Stimulated activated CD4-positive, alpha-beta T cell treated with anti-CD3 and anti-CD28 coated beads, Interleukin-2, amount 100 ng/mL, for 4 hours (primary cell): ENCODE data around the gene PTPRG.
"Not testable (repeated sequence)": the region's sequence is repeated elsewhere in the genome, so short reads cannot be mapped to it uniquely, and the experiment has no call there.

Source experiments
- DNase-seq: peaks from one replicate; pipeline ENCODE4 v3.0.0-alpha.2; 2020; ENCODE audit warnings: low read depth

PTPRG gene

DNA sequence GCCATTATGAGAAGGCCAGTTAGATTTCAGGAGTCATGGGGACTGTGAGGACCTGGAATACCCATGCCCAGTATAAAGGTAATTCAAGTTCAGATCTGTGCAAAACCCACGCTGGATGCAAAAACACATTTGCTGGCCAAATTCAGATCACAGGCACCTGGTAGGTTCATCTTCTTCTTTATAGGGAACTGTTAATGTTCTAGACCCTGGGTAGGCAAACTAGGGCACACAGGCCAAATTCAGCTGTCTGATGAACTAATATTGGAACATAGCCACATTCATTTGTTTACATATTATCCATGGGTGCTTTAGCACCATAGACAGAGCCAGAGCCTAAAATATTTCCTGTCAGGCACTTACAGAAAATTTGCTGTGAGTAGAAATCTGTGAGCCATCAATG is 241.4 kb downstream of the PTPRG start:
- DNase-seq, result no peak

DNA sequence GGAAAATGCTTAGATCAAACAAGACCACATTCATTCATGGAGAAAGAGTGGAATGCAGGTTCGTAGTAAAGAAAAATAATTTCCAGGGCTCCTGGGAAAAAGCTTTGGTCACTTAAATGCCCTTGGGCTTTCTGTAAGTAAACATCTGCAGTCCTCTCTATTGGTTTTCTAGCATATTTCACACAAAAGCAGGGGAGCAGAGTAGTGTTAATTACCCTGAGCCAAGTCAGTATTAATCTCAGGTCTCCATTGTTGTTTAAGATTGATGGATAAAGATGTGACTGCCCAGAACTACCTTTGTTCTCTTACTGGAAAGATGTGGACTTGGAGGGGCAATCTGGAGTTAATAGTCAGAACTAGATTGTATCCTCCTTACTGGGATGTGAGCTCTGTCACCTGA is 242.6 kb downstream of the PTPRG start:
- DNase-seq, result no peak

DNA sequence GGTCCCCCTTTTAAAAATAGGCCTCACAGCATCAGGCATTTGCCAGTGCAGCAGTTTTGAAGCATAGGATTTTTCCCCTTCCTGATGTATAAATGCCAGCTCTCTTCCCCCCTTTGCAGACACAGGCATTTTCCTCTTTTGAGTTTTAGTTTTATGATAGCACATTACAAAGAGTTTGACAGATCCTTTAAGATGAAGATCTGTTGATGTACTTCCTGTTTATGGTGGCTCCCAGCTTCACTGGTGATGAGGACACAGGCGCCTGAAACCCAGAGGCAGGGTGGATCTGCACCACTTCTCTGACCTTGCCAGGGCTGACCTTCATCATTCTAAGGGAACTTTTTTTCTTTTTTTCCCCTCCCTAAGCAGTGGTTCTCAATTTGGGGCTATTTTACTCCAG is 243.4 kb downstream of the PTPRG start:
- no peak for DNase-seq

DNA sequence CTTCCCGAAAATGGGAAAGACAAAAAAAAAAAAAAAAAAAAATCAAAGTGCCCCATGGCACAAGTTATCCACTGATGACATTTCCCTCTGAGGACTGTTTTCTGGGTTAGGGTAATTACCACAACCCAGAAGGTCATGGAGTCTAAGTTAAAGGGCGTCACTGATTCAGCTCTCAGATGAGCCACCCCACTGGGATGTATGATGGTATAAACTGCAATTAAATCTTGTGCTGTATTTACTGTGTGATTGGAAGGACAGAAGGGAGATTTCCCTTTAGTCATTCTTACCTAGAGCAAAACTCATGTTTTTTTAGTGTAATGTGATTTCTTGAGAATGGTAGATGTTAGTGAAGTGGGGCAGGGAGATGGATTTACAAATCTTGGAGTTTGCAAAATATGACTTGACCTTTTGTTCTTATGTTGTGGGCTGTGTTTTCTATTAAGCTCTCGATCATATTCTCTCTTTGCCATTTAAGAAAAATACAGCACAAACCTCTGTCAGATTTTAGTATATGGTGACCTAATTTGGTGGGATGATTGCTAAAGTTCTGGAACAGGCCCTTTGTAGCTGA is 244.2 kb downstream of the PTPRG start:
- DNase-seq, result no peak

DNA sequence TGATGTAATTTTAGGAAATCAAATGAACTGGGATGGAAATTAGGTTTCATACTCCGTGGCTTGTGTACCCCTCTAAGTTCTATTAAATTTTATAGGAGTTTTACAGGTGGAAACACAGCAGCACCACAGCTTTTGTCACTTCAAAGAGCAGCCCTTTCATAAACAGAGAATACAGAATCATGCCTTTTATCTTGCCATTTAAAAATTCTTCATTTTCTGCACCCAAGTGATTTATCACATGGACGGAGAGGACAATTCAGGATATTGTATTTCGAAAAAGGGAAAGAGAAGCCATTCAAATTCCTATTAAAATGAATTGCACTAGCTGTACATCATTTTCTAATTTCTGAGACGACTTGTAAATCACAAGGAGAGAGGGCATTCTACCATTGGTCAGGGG is 245.4 kb downstream of the PTPRG start:
- DNase-seq, result no peak

DNA sequence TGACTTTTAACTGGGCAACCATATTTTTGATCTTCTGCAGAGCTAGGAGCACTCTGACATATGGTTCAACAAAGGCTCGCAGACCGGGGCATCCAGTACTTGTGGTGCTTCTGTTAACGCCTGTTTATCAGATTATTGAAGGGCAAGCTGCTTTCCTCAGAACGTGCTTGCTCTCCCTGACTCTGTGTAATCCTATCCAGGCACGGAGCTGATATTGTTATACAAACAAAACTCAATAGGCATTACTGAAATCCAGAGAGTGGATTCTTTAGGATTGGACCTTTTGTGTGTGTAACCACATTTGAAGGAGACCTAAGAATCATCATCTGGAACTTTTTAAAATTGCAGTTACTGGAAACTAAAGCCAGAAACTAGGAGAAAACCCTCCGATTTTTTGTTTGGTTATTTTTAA is 246.5 kb downstream of the PTPRG start:
- DNase-seq, result no peak

DNA sequence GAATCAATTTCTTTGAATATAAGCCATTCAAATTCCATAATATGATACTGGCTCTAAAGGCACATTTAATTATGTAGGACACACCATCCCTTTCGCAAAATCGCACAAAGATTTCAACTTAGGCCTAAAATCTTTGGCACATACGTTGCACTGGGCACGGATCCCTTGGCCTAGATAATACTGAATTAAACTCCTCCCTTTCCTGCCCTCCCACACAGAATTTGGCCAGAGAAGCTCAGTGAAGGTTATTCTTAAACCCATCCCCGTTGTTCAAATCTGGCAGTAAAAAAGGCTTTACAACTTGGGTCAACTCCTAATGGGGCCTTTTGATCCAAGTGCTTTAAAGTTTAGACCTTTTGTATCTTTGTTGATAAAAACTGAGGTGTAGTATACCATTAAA is 247.2 kb downstream of the PTPRG start:
- no peak for DNase-seq

DNA sequence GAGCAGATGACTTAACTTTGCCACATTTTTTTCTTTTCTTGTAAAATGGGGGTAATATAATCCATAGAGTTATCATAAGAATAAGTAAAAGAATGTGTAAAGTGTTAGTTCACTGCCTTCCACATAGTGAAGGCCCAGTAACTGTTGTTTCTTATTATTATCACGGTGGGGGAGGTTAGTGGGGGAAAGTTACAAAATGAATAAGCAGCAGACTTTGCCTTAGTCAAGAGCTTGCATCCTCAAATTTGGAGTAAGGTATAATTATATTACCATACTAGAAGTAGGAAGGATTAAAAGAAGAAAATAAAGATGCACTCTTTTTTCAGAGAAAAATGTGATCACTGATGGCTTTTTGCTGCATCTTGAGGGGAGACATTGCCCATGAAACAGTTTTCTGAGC is 247.6 kb downstream of the PTPRG start:
- no peak for DNase-seq

DNA sequence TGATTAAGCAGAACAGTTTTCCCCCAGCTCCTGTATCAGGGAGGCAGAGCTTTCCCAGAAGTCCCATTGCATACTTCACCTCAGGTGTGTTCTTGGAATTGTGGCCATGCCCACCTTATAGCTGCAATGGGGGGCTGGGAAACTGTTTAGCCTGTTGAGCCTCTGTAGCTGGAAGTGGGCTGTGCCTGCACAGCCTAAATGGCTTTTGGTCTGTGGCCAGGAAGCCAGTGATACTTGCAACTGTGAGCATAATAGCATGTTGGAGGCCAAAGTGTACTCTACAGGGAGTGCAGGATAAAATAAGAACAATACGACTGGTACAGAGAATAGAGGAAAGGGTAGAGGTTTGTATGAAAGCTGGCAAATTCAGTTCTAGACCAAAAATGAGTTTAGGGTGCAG is 248.5 kb downstream of the PTPRG start:
- DNase-seq, result no peak

DNA sequence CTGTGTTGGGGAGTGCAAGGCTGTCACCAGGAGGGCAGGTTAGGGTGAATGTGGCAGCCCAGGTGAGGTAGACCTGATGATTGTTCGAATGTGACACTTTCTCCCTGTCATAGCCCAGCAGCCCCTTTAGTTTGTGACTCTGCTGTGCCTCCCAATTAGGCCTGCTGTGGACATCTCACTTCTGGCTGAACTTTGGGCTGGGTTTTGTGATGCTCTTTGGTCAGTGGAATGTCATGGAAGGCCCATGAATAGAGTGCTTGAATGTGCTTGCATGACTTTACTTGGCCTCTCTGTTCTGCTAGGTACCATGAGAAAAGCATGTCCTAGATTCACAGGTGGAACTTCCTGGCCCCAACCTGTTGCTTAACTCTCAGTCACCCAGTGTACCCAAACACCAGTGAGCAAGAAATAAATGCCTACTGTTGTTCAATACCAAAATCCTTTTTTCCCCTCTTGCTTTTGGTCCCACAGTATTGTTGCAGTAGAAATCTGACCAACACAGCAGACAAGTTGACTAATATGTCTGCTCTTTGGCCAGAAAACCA is 249.7 kb downstream of the PTPRG start:
- no peak for DNase-seq

DNA sequence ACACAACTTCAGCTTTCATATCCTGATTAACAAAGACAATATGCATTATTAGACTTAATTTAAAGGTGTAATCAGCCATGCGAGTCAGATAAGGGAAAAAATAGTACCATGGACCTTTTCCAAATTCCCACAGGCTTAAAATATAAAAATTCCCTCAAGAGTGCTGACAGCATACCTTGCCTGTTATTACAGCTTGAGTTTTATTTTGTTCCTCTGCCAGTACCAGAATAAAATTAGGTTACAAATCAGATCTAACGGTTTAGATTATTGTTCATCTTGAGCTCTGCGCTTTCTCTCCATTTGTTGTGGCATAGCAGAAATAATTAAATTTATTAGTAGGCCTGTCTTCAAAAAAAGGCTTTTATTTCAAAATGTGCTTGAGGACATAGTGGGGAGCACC is 250.3 kb downstream of the PTPRG start:
- no peak for DNase-seq

DNA sequence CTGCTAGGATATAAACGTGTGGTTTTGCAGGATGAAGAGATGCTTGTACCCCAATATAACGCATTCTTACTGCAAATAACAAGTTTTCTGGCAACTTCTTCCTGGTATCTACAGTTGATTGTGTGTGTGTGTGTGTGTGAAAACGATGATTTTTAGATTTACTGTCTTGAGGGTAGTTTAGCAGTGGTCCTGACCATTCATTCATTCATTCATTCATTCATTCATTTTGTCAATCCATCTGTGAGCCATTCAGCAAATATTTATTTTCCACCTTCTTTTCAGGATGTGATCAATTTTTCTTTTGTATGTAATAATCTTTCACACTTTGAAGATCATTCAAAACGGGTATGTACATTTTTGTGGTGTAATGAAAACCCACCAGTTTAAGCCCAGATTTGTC is 250.7 kb downstream of the PTPRG start:
- DNase-seq, result no peak

DNA sequence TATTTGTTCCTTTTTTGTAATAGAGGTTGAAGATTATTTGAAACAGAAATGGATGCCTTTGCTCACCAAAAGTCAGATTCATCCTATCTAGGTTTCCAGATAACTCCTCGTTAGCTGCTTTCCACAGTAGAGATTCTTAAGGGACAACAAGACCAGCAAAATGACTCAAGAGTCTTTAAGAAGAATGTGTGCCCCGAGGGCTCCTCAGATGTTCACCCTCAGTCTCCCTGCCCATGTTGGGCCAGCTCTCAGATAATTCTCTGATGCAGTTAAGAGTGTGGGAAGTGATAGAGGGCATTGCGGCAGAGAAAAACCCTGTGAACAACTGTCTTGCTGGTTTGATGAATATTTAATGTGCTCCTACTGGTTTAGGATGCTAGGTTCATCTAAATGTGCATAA is 251.1 kb downstream of the PTPRG start:
- DNase-seq, result no peak

DNA sequence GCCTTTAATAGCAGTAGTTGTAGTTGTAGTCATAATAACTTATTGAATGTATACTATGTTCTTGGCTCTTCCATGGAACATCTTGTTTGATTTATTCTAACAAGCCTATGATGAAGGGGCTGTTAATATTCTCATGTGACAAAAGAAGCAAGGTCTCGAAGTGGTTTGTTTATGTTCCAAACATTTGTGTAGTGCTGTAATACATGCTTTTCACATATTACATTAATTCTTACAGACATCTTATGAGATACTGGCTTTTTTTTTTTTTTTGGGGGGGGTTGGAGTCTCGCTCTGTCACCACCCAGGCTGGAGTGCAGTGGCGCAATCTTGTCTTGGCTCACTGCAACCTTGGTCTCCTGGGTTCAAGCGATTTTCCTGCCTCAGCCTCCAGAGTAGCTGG is 252.3 kb downstream of the PTPRG start:
- DNase-seq, result no peak

DNA sequence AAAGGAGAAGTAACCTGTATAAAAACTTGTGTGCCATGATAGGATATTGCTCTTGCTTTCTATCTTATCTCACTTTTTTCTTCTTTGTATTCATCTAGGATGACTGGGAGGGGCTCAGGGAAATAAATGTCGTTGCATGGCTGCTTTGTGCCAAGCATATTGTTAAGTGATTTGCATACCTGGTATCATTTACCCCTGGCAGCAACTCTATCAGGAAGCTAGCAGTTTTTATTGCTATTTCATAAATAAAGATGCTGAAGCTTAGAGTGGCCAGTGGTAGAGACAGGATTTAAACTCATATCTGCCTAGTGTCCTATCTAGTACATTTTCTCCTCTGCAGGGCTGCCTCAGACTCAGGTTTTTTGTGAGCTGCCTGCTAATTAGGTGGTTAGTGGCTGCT is 253.3 kb downstream of the PTPRG start:
- no peak for DNase-seq

DNA sequence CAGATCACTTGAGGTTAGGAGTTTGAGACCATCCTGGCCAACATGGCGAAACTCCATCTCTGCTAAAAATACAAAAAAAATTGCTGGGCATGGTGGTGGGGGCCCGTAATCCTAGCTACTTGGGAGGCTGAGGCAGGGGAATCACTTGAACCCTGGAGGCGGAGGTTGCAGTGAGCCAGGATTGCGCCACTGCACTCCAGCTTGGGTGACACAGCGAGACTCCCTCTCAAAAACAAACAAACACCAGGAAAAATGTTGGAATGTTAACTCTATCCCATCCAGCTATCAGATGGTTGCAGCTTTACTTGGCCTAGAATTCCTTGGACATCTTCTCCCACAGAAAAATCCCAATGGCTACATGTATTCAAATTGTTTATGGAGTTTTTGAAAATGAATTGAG is 254.9 kb downstream of the PTPRG start:
- DNase-seq, result not testable (repeated sequence)

DNA sequence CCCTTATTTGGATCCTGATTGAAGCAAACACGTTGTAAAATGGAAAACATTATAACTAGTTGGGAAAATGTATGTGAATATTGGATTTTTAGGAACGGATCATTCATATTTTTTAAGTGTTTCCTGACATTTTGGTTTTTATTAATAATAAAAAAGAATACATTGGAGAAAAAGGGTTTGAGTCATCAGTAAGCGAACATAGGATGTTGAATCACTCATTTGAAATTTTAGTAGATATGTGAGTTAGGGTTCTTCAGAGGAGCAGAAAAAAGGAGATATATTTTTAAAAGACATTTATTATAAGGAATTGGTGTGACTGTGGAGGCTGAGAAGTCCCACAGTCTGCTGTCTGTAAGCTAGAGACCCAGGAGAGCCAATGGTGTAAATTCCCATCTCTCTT is 258.5 kb downstream of the PTPRG start:
- DNase-seq, result no peak

DNA sequence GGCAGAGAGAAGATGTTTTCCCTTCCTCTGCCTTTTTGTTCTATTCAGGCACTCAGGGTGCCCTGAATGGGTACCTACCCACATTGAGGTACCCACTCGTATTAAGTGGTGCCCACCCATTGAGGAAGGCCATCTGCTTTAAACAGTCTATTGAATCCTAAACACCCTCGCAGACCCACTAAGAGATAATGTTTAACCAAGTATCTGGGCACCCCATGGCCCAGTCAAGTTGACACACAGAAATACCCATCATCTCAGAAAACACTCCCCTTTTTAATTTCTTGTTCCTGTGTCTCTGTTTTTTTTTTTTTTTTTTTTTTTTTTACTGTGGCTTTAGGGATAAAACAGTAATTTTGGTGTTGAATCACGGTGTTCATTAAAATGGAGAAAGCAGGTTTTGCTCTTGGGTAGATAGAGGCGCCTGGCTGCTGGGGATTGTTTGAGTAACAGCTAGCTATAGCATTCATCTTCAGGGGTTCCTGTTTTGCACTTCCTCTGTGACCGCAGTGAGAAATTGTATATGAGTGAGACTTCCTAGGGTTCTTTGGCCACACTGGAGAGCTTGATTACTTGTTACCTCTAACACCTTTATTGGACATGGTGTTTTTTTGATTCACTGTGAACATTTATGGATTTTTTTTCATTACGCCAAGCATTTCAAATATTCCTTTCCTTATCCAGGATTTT is 259.1 kb downstream of the PTPRG start:
- DNase-seq, result no peak

DNA sequence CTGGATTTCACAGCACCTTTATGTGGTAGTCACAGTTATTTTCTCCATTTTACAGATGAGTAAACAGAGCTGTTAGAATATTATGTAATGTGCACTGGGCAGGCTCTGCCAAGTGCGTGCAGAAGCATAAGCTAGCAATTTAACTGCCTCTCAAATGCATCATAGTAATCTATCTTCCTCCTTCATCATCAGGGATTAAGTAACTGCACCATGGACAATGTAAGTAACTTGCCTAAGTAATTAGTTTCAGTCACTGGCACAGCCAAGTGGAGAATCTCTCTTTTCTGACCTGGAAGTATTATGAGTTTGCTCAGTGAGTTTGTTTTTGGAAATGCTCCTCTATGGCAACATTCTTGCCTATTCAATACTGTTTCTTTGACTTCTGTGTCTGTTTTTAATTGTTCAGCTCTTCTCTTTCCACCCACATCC is 260.5 kb downstream of the PTPRG start:
- no peak for DNase-seq

DNA sequence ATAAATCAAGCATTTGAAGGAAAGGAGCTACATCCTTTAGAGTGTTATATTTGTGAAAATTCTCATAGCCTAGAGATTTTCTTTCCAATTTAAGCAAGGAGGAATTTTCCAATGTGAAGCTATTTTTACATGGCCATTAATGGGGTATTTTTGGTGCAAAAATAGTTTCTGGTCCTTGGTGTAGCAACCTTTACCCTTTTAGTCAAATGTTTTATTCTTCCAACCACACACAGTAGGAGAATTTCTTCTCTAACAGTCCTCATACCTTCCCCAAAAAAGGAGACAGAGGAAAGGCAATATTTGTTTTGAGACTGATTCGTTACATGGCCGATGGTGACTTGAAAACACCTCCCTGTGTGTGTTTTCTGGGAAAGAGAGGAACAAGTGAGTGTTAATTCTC is 261.2 kb downstream of the PTPRG start:
- DNase-seq, result no peak

DNA sequence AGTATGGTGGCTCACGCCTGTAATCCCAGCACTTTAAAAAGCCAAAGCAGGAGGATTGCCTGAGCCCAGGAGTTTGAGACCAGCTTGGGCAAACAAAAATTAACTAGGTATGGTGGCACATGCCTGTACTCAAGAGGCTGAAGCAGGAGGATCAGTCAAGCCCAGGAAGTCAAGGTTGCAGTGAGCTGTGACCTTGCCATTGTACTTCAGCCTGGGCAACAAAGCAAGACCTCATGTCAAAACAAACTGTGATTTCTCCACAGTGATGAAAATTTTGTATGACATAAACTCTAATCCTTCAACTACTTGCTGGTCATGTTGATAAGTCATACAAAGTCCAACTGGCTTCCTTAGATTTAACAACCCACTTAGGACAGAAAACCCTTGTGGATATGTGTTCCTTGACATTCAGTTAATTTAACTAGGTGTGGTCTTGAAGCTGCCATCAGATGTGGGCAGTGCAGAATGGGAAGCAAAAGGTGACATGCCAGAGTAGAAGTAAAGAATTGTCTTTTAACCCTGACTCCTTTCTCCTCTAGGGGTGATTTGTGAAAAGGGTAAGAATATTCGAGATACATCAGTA is 263.3 kb downstream of the PTPRG start:
- no peak for DNase-seq

DNA sequence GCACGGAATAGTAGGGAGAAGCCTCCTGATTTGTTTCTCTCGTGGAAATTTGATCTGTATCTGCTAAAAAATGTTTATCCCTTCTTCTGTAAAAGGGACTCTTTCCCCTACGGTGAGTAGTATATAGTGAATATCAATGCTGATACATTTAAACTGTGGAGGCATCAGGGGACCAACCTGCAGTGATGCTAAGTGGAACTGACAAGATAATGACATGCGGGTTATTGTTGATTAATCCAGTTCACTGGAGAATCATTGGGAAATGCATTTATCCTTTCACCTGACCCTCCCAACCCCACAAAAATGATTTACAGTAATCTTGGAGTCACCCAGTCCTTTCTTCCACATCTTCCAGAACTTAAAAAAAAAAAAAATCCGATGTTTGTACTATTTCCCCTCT is 264.8 kb downstream of the PTPRG start:
- DNase-seq, result no peak

DNA sequence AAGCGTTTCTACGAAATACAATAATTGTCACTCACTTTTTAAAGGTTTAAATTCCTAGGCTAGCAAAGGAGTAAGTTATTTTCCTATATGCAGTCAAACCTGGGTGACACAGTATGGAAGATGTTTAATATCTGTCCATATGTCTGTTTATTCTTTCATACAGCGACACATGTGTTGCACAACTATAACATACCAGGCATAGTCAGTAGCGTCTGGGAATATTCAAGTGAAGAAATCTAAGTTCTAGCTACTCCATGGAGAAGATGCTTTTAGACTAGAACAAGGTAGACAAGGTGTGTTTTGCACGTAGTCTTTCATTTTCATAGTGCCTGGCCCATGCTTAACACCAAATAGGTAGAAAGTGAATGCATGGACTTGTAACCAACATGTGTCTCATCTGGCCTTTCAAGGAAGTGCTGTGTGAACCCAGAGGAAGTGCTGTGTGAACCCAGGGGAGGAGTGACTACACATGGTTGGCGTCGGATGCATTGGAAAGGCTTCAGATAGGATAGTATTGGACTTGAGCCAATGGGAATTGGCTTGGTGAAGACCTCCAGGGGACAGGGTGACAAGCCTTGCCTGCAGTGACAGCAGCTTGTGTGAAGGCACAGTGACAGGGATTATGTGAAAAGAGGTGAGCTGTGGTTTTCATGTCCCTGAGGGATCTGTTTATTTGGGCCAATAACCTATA is 267.0 kb downstream of the PTPRG start:
- no peak for DNase-seq
